HepG2 (cell line): ENCODE measurements around the gene FAM53B. TPM values are rescaled to one million over a fixed set of nuclear protein-coding genes. Genes with fewer than 3 reads are reported as not detected.

ENCODE experiments used
- ARID5B ChIP-seq: IDR thresholded peaks from 2 replicates; pipeline ENCODE4 v1.4.0; 2020; ENCODE audit warnings: mild to moderate bottlenecking, missing genetic modification reagents
- BCL6 ChIP-seq: IDR thresholded peaks from 2 replicates; pipeline ENCODE4 v1.6.1; 2016; ENCODE audit warnings: missing genetic modification reagents, missing compliant biosample characterization
- ETS1 ChIP-seq: sonication (generic); formaldehyde crosslinking; IDR thresholded peaks from 2 replicates; pipeline ENCODE4 v1.4.0; 2020; ENCODE audit warnings: missing genetic modification reagents
- HOXD1 ChIP-seq: sonication (generic); formaldehyde crosslinking; IDR thresholded peaks from 2 replicates; pipeline ENCODE4 v1.5.0; 2020; ENCODE audit warnings: missing genetic modification reagents
- MTERF4 ChIP-seq: sonication (generic); formaldehyde crosslinking; IDR thresholded peaks from 2 replicates; pipeline ENCODE4 v1.8.0; 2023; ENCODE audit warnings: mild to moderate bottlenecking, missing genetic modification reagents
- RELA ChIP-seq: sonication (generic); formaldehyde crosslinking; IDR thresholded peaks from 2 replicates; pipeline ENCODE4 v1.4.0; 2020; ENCODE audit warnings: missing genetic modification reagents
- RORA ChIP-seq: sonication (generic); formaldehyde crosslinking; IDR thresholded peaks from 2 replicates; pipeline ENCODE4 v1.5.0; 2020; ENCODE audit warnings: mild to moderate bottlenecking, missing genetic modification reagents, moderate library complexity
- RXRA ChIP-seq: sonication (generic); formaldehyde crosslinking; IDR thresholded peaks from 2 replicates; pipeline ENCODE4 v1.5.1; 2020; ENCODE audit warnings: missing genetic modification reagents
- RXRB ChIP-seq: IDR thresholded peaks from 2 replicates; pipeline ENCODE4 v1.6.1; 2016; ENCODE audit warnings: borderline replicate concordance, missing genetic modification reagents, missing compliant biosample characterization
- SALL1 ChIP-seq: sonication (generic); formaldehyde crosslinking; IDR thresholded peaks from 2 replicates; pipeline ENCODE4 v1.8.0; 2022; ENCODE audit warnings: mild to moderate bottlenecking, missing genetic modification reagents
- SKI ChIP-seq: fragments of 450-650 bp; IDR thresholded peaks from one replicate; pipeline ENCODE4 v1.6.1; 2018; ENCODE audit warnings: mild to moderate bottlenecking; ENCODE audit not compliant: partially characterized antibody
- SOX6 ChIP-seq, 2 experiments: fragments of 450-650 bp in 1 of 2; sonication (generic) in 1 of 2; formaldehyde crosslinking in 1 of 2; IDR thresholded peaks; 2 replicates each; pipeline versions ENCODE4 v1.4.0 to v1.6.1; 2017 to 2020; ENCODE audit warnings: antibody characterized with exemption in 1 of 2, mild to moderate bottlenecking in 1 of 2, missing genetic modification reagents in 1 of 2
- TBL1XR1 ChIP-seq: fragments of 150-350 bp; IDR thresholded peaks from 2 replicates; pipeline ENCODE4 v1.6.1; 2014; ENCODE audit warnings: borderline replicate concordance, low read length; ENCODE audit not compliant: partially characterized antibody
- TEAD3 ChIP-seq: optimal IDR thresholded peaks from 2 replicates; pipeline ENCODE3; 2016; ENCODE audit warnings: borderline replicate concordance
- ZC3H4 ChIP-seq: sonication (generic); formaldehyde crosslinking; IDR thresholded peaks from 2 replicates; pipeline ENCODE4 v1.4.0; 2020; ENCODE audit warnings: missing genetic modification reagents, borderline replicate concordance
- ZNF230 ChIP-seq: sonication (generic); formaldehyde crosslinking; IDR thresholded peaks from 2 replicates; pipeline ENCODE4 v1.4.0; 2020; ENCODE audit warnings: mild to moderate bottlenecking, missing genetic modification reagents
- ZNF292 ChIP-seq: sonication (generic); formaldehyde crosslinking; IDR thresholded peaks from 2 replicates; pipeline ENCODE4 v1.8.1; 2022; ENCODE audit warnings: mild to moderate bottlenecking, low read depth, missing genetic modification reagents, borderline replicate concordance
- ZNF431 ChIP-seq: sonication (generic); formaldehyde crosslinking; IDR thresholded peaks from 2 replicates; pipeline ENCODE4 v1.9.0; 2022; ENCODE audit warnings: missing genetic modification reagents, low read depth, mild to moderate bottlenecking, borderline replicate concordance
- ZNF567 ChIP-seq: sonication (generic); formaldehyde crosslinking; IDR thresholded peaks from 2 replicates; pipeline ENCODE4 v1.8.1; 2023; ENCODE audit warnings: mild to moderate bottlenecking, missing genetic modification reagents, borderline replicate concordance
- ZNF703 ChIP-seq: sonication (generic); formaldehyde crosslinking; IDR thresholded peaks from 2 replicates; pipeline ENCODE4 v1.5.1; 2020; ENCODE audit warnings: missing genetic modification reagents, mild to moderate bottlenecking, moderate library complexity, borderline replicate concordance
- ZNF737 ChIP-seq: sonication (generic); formaldehyde crosslinking; IDR thresholded peaks from 2 replicates; pipeline ENCODE4 v1.5.0; 2020; ENCODE audit warnings: missing genetic modification reagents, mild to moderate bottlenecking, borderline replicate concordance
- polyA plus RNA-seq, 8 experiments: library from polyadenylated mRNA; depleted of rRNA in 3 of 8; stranded (reverse) in 7 of 8; unstranded in 1 of 8; fragments of >200 nt; fragmentation: Illumina TruSeq in 4 of 8; extraction: Trizol in 4 of 8; gene quantifications; 2 replicates each; pipeline versions ENCODE4 v1.2.1 to v1.2.3, GENCODE V29; 2011 to 2016; ENCODE audit warnings: low read depth in 4 of 8, missing spikeins in 1 of 8, mixed read lengths in 1 of 8; ENCODE audit not compliant: insufficient read depth in 1 of 8
- total RNA-seq, 5 experiments: library from RNA; depleted of rRNA; stranded (reverse); fragments of >200 nt; fragmentation: Illumina TruSeq; extraction: Trizol; gene quantifications; 2 replicates each; pipeline ENCODE4 v1.2.3, GENCODE V29; 2016; ENCODE audit warnings: low read depth in 1 of 5
- TF ChIP-seq, protein P1 (sequence below): sonication (generic); formaldehyde crosslinking; IDR thresholded peaks from 2 replicates; pipeline ENCODE4 v1.8.0; 2022; ENCODE audit warnings: missing genetic modification reagents, mild to moderate bottlenecking, moderate library complexity, borderline replicate concordance

Gene FAM53B
- total and polyA plus RNA-seq, 2 of the 13 experiments (the other 11 are each of a cell fraction or from before 2014, with no cell fraction given): 6.4 to 19.3 TPM

DNA sequence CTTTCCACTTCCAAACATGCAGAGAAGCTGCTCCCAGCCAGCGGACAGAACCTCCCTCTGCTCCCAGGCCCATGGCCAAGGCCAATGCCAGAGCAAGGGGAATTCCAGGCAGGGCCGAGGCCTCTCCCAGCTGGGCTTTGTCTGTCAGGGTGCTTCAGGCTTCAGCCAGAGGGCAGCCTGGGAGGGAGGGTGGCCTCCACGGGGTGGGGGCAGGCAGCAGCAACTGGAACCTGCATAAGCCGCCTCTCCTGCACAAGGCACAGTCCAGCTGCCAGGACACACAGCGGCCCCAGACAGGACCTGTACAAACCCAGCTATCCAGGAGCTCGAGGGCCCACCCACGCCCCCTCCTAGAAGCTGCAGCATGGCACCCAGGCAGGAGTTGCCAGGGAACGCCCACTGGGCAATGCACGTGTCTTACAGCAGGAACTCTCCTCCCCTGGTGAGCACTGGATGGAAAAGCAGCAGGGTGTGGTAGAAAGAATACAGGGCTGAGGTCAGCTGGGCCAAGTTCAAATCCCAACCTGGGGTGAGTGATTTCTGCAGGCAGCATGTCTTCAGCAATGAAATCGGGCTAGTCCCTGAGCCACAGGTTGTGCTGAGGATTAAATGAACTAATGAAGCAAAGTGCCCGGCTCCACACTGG lies 7.6 kb downstream of the FAM53B start (continued):
- TF ChIP-seq ARID5B (0 out of 2 replicates have a peak, but pooled peaks have one; percentile 31), ZNF703 (CRISPR knock-in tag) (no peak), SALL1 (CRISPR knock-in tag) (peak; percentile 55; the same call in 1 of the 2 replicates), ZNF737 (no peak), TEAD3 (peak; percentile 48), ZNF567 (CRISPR knock-in tag) (no peak), MTERF4 (CRISPR knock-in tag) (no peak), SOX6 (IDR thresholded peaks at IDR 0.05) (no peak), SOX6 (CRISPR knock-in tag; IDR thresholded peaks at IDR 0.05) (peak; percentile 23; the same call in 1 of the 2 replicates), RELA (peak; percentile 100), RXRA (CRISPR knock-in tag) (peak; percentile 92), ZC3H4 (CRISPR knock-in tag) (no peak), ZNF431 (CRISPR knock-in tag) (no peak), RORA (no peak), ZNF292 (CRISPR knock-in tag) (0 out of 2 replicates have a peak, but pooled peaks have one; percentile 30), RXRB (0 out of 2 replicates have a peak, but pooled peaks have one; percentile 31), TBL1XR1 (peak; percentile 93), SKI (peak; percentile 95), ZNF230 (CRISPR knock-in tag) (no peak), ETS1 (CRISPR knock-in tag) (no peak), BCL6 (peak; percentile 89), HOXD1 (CRISPR knock-in tag) (no peak)
- TF ChIP-seq, protein P1, sequence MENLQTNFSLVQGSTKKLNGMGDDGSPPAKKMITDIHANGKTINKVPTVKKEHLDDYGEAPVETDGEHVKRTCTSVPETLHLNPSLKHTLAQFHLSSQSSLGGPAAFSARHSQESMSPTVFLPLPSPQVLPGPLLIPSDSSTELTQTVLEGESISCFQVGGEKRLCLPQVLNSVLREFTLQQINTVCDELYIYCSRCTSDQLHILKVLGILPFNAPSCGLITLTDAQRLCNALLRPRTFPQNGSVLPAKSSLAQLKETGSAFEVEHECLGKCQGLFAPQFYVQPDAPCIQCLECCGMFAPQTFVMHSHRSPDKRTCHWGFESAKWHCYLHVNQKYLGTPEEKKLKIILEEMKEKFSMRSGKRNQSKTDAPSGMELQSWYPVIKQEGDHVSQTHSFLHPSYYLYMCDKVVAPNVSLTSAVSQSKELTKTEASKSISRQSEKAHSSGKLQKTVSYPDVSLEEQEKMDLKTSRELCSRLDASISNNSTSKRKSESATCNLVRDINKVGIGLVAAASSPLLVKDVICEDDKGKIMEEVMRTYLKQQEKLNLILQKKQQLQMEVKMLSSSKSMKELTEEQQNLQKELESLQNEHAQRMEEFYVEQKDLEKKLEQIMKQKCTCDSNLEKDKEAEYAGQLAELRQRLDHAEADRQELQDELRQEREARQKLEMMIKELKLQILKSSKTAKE: peak; percentile 85
